ENCODE measurements around the gene CACNA1A.
"Not testable (repeated sequence)": the region's sequence is repeated elsewhere in the genome, so short reads cannot be mapped to it uniquely, and the experiment has no call there.

The CACNA1A gene

DNA sequence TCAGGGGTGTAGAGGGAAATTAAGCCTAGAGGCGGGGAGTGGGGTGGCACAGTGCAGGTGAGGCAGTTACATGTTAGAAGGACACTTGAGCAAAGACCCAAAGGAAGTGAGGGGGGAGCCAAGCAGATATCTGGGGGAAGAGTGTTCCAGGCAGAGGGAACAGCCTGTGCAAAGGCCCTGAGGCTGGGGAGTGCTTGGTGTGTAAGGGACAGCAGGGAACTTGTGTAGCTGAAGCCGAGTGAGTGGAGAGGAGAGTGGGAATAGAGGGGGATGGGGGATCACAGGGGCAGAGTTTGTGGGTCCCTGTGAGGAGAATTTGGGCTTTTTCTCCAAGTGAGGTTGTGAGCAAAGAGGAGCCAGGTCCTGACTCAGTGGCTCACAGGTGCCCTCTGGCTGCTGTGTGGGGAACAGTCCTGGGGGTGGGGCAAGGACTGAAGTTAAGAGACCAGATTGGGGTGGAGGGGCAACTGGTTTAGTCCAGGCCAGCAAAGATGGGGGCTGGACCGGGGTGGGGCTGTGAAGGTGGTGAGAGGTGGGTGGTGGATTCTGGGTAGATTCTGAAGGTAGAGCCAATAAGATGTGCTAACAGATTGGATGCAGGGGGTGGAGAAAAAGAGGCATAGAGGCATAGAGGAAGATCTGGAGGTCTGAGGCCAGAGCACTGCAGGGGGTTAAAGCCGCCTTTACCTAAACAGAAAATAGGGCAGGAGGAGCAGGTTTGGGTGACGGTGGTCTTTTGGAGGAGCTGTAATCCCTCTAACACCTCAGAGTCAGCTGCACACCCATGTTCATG, 75.3 kb downstream of the CACNA1A start:
- peaks cover 11% of the 10 kb centered on the region; the same call in 1 of the 2 replicates for H4K20me1 ChIP-seq
- no peak for TF ChIP-seq Cebpa-rat (IDR thresholded peaks at IDR 0.05)
- no peak overlapping the region for H3K4me2 ChIP-seq

DNA sequence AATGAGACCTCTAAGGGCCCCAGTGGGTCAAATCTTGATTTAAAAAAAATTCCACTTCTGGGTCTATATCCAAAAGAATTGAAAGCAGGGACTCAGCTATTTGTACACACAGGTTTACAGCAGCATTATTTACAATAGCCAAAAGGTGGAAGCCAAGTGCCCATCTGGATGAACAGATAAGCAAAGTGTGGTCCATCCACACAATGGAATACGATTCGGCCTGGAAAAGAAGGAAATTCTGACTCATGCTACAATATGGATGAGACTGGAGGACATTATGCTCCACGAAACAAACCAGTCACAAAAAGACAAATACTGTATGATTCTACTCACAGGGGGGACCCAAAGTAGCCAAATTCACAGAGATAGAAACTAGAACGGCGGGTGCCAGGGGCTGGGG, 76.7 kb downstream of the CACNA1A start:
- Histone ChIP-seq H3K9ac (peak overlapping the region; percentile 41; the same call in 1 of the 2 replicates), H3K9me3 (peaks cover 22% of the 10 kb centered on the region), H3K4me2 (peak overlapping the region; percentile 73), H3K27ac (no peak overlapping the region; the same call in 1 of the 2 replicates), H4K20me1 (peaks cover 11% of the 10 kb centered on the region; the same call in 1 of the 2 replicates), H3K4me1 (peaks cover 18% of the 10 kb centered on the region), H3K27me3 (no peaks in the 10 kb centered on the region), H3K4me3 (no peak overlapping the region), H3K36me3 (no peaks in the 10 kb centered on the region)
- TF ChIP-seq Cebpa-rat (IDR thresholded peaks at IDR 0.05): no peak

More for the DNA sequence above, 75.3 kb downstream of the CACNA1A start:
- Histone ChIP-seq H3K4me3 (no peak overlapping the region), H3K9ac (no peak overlapping the region), H3K27ac (no peak overlapping the region), H3K4me1 (peaks cover 18% of the 10 kb centered on the region), H3K36me3 (no peaks in the 10 kb centered on the region), H3K9me3 (peaks cover 8% of the 10 kb centered on the region), H3K27me3 (no peaks in the 10 kb centered on the region)

DNA sequence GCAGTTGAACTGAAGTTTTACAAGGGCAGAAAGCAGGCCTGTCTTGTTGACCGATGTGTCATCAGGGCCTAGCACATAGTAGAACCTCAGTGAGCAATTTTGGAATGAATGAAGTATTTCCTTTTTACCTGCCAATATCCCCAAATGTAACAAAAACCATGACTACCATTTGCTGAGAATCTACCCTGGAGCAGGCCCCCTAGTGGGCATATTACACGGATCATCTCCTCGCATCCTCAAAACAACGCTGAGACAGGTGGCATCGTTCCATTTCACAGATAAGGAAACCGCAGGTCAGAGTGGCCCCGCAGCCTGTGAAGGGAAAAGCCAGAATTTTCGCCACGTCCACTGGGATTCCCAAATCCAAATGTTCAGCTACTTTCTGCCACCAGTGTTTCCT, 77.9 kb downstream of the CACNA1A start:
- H3K9ac ChIP-seq: no peak overlapping the region
- H3K27me3 ChIP-seq: no peaks in the 10 kb centered on the region
- H3K4me1 ChIP-seq: peaks cover 18% of the 10 kb centered on the region
- no peak overlapping the region for H3K4me3 ChIP-seq
- TF ChIP-seq Cebpa-rat (IDR thresholded peaks at IDR 0.05): no peak
- no peak overlapping the region for H3K27ac ChIP-seq
- H4K20me1 ChIP-seq: 0 out of 2 replicates have a peak, but pooled peaks cover under 1% of the 10 kb centered on the region
- H3K36me3 ChIP-seq: no peaks in the 10 kb centered on the region
- H3K4me2 ChIP-seq: peak overlapping the region; percentile 73
- peaks cover 30% of the 10 kb centered on the region for H3K9me3 ChIP-seq

DNA sequence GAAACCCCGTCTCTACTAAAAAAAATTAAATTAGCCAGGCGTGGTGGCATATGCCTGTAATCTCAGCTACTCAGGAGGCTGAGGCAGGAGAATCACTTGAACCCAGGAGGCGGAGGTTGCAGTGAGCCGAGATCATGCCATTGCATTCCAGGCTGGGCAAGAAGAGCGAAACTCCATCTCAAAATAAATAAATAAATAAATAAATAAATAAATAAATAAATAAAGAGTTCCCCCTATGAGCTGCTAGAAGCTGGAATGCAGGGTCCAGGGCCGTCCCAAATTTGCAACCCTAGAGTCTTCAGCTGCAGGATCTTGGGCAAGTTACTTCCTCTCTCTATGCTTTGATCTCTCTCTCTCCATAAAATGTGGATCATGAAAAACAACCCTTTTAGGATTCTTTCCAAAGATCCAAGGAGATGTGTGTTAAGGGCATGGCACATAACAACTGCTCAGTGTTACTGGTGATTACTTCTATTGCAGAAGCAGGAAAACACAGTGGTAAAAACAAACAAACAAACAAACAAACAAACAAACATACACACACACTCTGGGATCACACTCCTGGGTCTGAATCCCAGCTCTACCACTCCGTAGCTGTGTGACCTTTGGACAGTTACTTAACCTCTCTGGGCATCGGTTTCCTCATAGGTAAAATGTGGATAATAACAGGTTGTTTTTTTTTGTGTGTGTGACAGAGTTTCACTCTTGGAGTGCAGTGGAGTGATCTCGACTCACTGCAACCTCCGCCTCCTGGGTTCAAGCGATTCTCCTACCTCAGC, 78.8 kb downstream of the CACNA1A start:
- TF ChIP-seq Cebpa-rat (IDR thresholded peaks at IDR 0.05): no peak
- no peak overlapping the region for H3K4me2 ChIP-seq
- no peak overlapping the region for H3K9ac ChIP-seq

DNA sequence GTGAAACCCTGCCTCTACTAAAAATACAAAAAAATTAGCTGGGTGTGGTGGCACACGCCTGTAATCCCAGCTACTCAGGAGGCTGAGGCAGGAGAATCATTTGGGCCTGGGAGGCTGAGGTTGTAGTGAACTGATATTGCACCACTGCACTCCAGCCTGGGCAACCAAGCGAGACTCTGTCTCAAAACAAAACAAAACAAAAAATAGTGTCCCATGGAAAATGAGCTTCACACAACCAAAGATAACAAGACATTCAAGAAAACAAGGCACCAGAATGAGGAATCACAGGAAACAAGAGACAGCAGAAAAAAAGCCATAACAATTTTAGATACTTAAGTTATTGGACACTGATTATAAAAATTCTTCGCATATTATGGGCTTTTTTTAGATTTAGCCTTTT, 80.4 kb downstream of the CACNA1A start:
- H3K9ac ChIP-seq, H3K27me3 ChIP-seq, H3K27ac ChIP-seq, H4K20me1 ChIP-seq, H3K4me2 ChIP-seq, H3K4me3 ChIP-seq, H3K36me3 ChIP-seq: not testable (repeated sequence)
- peaks cover 55% of the 10 kb centered on the region for H3K9me3 ChIP-seq
- peaks cover 18% of the 10 kb centered on the region for H3K4me1 ChIP-seq

More for the DNA sequence above, 78.8 kb downstream of the CACNA1A start:
- 0 out of 2 replicates have a peak, but pooled peaks cover 3% of the 10 kb centered on the region for H3K36me3 ChIP-seq
- H3K27me3 ChIP-seq: no peaks in the 10 kb centered on the region
- H3K9me3 ChIP-seq: peaks cover 39% of the 10 kb centered on the region
- H4K20me1 ChIP-seq: no peaks in the 10 kb centered on the region
- H3K27ac ChIP-seq: no peak overlapping the region
- peaks cover 18% of the 10 kb centered on the region for H3K4me1 ChIP-seq
- no peak overlapping the region for H3K4me3 ChIP-seq

DNA sequence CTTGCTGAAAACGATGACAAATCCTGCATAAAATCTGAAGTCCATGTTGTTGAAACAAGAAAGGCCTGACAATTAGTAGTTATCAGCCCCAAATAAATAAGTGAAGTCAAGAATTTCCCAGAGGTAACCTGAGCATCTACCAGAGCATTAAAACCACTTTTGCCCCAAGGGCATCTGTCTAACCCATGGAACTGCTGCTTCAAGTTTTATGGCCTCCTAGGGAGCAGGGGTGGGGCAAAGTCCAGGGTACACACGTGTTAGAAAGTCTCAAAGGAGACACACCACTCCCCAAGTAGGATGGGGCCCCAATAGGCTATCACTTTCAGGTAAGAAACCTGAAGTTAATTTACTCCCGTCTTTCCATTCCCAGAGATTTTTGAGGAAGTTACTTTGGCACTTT, 81.1 kb downstream of the CACNA1A start:
- Histone ChIP-seq H4K20me1 (no peaks in the 10 kb centered on the region), H3K4me3 (no peak overlapping the region), H3K4me2 (no peak overlapping the region), H3K36me3 (0 out of 2 replicates have a peak, but pooled peaks cover 5% of the 10 kb centered on the region), H3K4me1 (peaks cover 18% of the 10 kb centered on the region), H3K27ac (no peak overlapping the region), H3K9ac (no peak overlapping the region), H3K9me3 (peaks cover 57% of the 10 kb centered on the region), H3K27me3 (no peaks in the 10 kb centered on the region)
- no peak for TF ChIP-seq Cebpa-rat (IDR thresholded peaks at IDR 0.05)

DNA sequence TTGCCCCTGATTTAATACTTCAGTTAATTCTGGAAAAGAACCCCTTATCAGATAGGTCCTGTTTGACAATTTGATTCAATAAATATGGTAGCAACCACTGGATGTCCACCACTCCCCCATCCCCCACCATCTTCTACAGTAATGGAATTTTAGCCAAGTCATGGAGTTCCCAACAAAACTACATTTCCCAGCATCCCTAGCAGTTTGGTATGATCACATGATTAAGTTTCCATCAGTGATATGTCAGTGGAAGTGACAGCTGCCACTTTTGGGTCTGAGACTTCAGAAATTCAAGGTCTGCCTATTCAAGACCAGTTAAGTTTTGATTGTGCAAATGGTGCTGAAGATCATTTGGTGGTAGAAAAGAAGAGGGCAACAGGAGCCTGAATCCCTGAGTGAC, 85.5 kb downstream of the CACNA1A start:
- Histone ChIP-seq H3K36me3 (0 out of 2 replicates have a peak, but pooled peaks cover 5% of the 10 kb centered on the region), H3K9ac (no peak overlapping the region), H4K20me1 (no peaks in the 10 kb centered on the region), H3K4me3 (no peak overlapping the region), H3K9me3 (peaks cover 47% of the 10 kb centered on the region), H3K27ac (no peak overlapping the region), H3K4me2 (no peak overlapping the region), H3K27me3 (no peaks in the 10 kb centered on the region), H3K4me1 (peaks cover 37% of the 10 kb centered on the region)
- TF ChIP-seq Cebpa-rat (IDR thresholded peaks at IDR 0.05): no peak

DNA sequence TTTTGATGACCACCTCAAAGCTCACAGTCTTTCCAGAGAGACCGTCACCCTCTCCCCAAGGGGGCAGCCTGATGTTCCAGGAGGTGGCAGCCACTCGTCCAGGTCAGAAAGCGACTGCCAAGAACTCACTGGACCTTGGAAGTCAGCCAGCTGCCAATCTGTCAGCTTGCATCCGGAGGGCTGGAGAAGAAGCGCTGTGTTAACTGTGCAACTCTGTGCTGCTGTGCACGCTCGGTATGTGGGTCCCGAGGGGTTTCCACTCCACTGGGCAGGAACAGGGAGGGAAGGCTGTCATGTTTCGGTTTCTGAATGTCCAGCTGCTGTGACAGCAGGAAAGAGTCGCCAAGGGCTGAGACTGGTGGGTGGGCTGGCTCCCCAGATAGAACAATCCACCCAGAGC, 89.2 kb downstream of the CACNA1A start:
- H3K4me3 ChIP-seq: peak overlapping the region; percentile 44
- H3K27ac ChIP-seq: peak overlapping the region; percentile 61
- no peaks in the 10 kb centered on the region for H3K27me3 ChIP-seq

DNA sequence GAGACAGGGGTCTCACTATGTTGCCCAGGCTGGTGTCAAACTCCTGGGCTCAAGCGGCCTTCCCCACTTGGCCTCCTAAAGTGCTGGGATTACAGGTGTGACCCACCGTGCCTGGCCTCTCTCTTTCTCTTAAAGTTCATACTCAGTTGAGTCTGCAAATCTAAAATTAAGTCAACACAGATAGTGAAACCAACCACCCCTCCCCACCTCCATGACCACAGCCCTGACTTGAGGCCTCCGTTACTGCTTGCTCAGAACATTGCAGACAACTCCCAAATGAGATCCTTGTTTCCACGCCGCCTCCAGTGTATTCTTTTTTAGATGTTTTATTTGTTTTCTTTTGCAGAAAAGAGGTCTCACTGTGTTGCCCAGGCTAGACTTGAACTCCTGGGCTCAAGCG, 94.4 kb downstream of the CACNA1A start:
- Histone ChIP-seq H3K36me3 (0 out of 2 replicates have a peak, but pooled peaks cover 6% of the 10 kb centered on the region), H3K27ac (no peak overlapping the region)

More for the DNA sequence above, 89.2 kb downstream of the CACNA1A start:
- no peaks in the 10 kb centered on the region for H3K36me3 ChIP-seq
- H3K9me3 ChIP-seq: peaks cover 23% of the 10 kb centered on the region
- peak overlapping the region; percentile 45; the same call in 1 of the 2 replicates for H3K9ac ChIP-seq
- peak overlapping the region; percentile 90 for H3K4me2 ChIP-seq
- TF ChIP-seq Cebpa-rat (IDR thresholded peaks at IDR 0.05): no peak
- H4K20me1 ChIP-seq: no peaks in the 10 kb centered on the region
- peaks cover 60% of the 10 kb centered on the region for H3K4me1 ChIP-seq

More for the DNA sequence above, 94.4 kb downstream of the CACNA1A start:
- no peaks in the 10 kb centered on the region for H4K20me1 ChIP-seq
- H3K27me3 ChIP-seq: no peaks in the 10 kb centered on the region
- no peak overlapping the region for H3K4me3 ChIP-seq
- TF ChIP-seq Cebpa-rat (IDR thresholded peaks at IDR 0.05): no peak
- H3K4me1 ChIP-seq: peaks cover 49% of the 10 kb centered on the region
- H3K9ac ChIP-seq: no peak overlapping the region
- peaks cover 43% of the 10 kb centered on the region for H3K9me3 ChIP-seq
- H3K4me2 ChIP-seq: peak overlapping the region; percentile 39; the same call in 1 of the 2 replicates

Measured in BLaER1 (cell line).